LNCaP clone FGC (cell line): ENCODE results near the gene BPIFB1.

Source experiments
- DNase-seq: peaks from one replicate; pipeline ENCODE4 v3.0.0-alpha.2; 2011; ENCODE audit warnings: low read depth
- H3K4me3 ChIP-seq: 2 replicates; pipeline ENCODE4 v1.5.1; 2011; ENCODE audit warnings: mild to moderate bottlenecking, low read depth, low read length, control low read depth
- CTCF ChIP-seq: IDR thresholded peaks from 2 replicates; pipeline ENCODE4 v1.5.1; 2012; ENCODE audit warnings: mild to moderate bottlenecking; ENCODE audit not compliant: control insufficient read depth, insufficient read depth; ENCODE audit errors: extremely low read depth

BPIFB1 gene

GRCh38 chr20:33303595-33303994, 20.6 kb downstream of the BPIFB1 start:
- no peak overlapping the region for H3K4me3 ChIP-seq
- TF ChIP-seq CTCF = no peak
- DNase-seq = no peak

GRCh38 chr20:33304046-33304445, 21.0 kb downstream of the BPIFB1 start:
- H3K4me3 ChIP-seq = no peak overlapping the region
- no peak for TF ChIP-seq CTCF
- DNase-seq = no peak

GRCh38 chr20:33305589-33306057, 22.6 kb downstream of the BPIFB1 start:
- no peak for TF ChIP-seq CTCF
- no peak for DNase-seq
- no peak overlapping the region for H3K4me3 ChIP-seq

GRCh38 chr20:33306228-33306627, 23.2 kb downstream of the BPIFB1 start:
- no peak for DNase-seq
- no peak overlapping the region for H3K4me3 ChIP-seq
- no peak for TF ChIP-seq CTCF

- DNase-seq = no peak
- no peak for TF ChIP-seq CTCF
- H3K4me3 ChIP-seq = no peak overlapping the region
Measured at GRCh38 chr20:33306807-33307206, 23.8 kb downstream of the BPIFB1 start.

GRCh38 chr20:33308668-33309067, 25.7 kb downstream of the BPIFB1 start:
- no peak for DNase-seq
- TF ChIP-seq CTCF = no peak
- no peak overlapping the region for H3K4me3 ChIP-seq

- TF ChIP-seq CTCF = no peak
- H3K4me3 ChIP-seq = no peak overlapping the region
- no peak for DNase-seq
Measured at GRCh38 chr20:33309631-33310030, 26.6 kb downstream of the BPIFB1 start.
